HG02642 (cell line): ENCODE results near the gene PIK3R2.
"Not testable (repeated sequence)": the region's sequence is repeated elsewhere in the genome, so short reads cannot be mapped to it uniquely, and the experiment has no call there.

Experiments
- ATAC-seq: cut with Tn5 transposase; IDR thresholded peaks from one replicate; pipeline ENCODE4 v1.9.1; 2021; ENCODE audit warnings: mild to moderate bottlenecking; ENCODE audit not compliant: unreplicated experiment, poor library complexity

The PIK3R2 gene

GRCh38 chr19:18150776-18151624 is 2.0 kb upstream of the PIK3R2 start:
- no peak for ATAC-seq

- ATAC-seq, result peak; percentile 67
Measured at GRCh38 chr19:18152442-18152816, 534 bp upstream of the PIK3R2 start.

- peak; percentile 1 for ATAC-seq
Measured at GRCh38 chr19:18153556-18154134, 682 bp downstream of the PIK3R2 start.

- ATAC-seq, result no peak
Measured at GRCh38 chr19:18155095-18156087, 2.4 kb downstream of the PIK3R2 start.

GRCh38 chr19:18156268-18156667 is 3.3 kb downstream of the PIK3R2 start:
- ATAC-seq, result no peak

GRCh38 chr19:18156841-18157464 is 4.0 kb downstream of the PIK3R2 start:
- ATAC-seq, result no peak

- no peak for ATAC-seq
Measured at GRCh38 chr19:18157465-18158063, 4.6 kb downstream of the PIK3R2 start.

GRCh38 chr19:18158467-18158866 is 5.5 kb downstream of the PIK3R2 start:
- no peak for ATAC-seq

GRCh38 chr19:18159059-18159616 is 6.2 kb downstream of the PIK3R2 start:
- not testable (repeated sequence) for ATAC-seq

GRCh38 chr19:18159810-18160209 is 6.8 kb downstream of the PIK3R2 start:
- ATAC-seq, result no peak

- no peak for ATAC-seq
Measured at GRCh38 chr19:18160493-18160970, 7.6 kb downstream of the PIK3R2 start.

- peak; percentile 76 for ATAC-seq
Measured at GRCh38 chr19:18160971-18161635, 8.1 kb downstream of the PIK3R2 start.

GRCh38 chr19:18161636-18162002 is 8.7 kb downstream of the PIK3R2 start:
- no peak for ATAC-seq

GRCh38 chr19:18164072-18164471 is 11.1 kb downstream of the PIK3R2 start:
- ATAC-seq, result no peak

- ATAC-seq, result no peak
Measured at GRCh38 chr19:18165794-18166544, 13.0 kb downstream of the PIK3R2 start.

GRCh38 chr19:18167011-18167410 is 14.0 kb downstream of the PIK3R2 start:
- no peak for ATAC-seq

GRCh38 chr19:18167975-18168645 is 15.1 kb downstream of the PIK3R2 start:
- peak; percentile 38 for ATAC-seq
